Immature natural killer cell (primary cell): ENCODE measurements around the gene UBE2Q2. TPM values are rescaled to one million over a fixed set of nuclear protein-coding genes. Genes with fewer than 3 reads are reported as not detected.
A peak's percentile ranks its signal among the peaks of the same experiment; 100 is the strongest.
"Not testable (repeated sequence)": the region's sequence is repeated elsewhere in the genome, so short reads cannot be mapped to it uniquely, and the experiment has no call there.

Experiments
- DNase-seq, 3 donors: peaks; one replicate each; pipeline ENCODE4 v3.0.0; 2022; ENCODE audit warnings: mixed read lengths in 1 of 3
- H3K27ac Mint-ChIP-seq, 6 donors: one replicate each; pipeline ENCODE4 v1.8.0; 2020; ENCODE audit warnings: mixed read lengths in 6 of 6, mild to moderate bottlenecking in 5 of 6, inconsistent platforms in 4 of 6, moderate library complexity in 3 of 6
- H3K27me3 Mint-ChIP-seq, 3 donors: one replicate each; pipeline ENCODE4 v1.8.0; 2020 to 2021; ENCODE audit warnings: low read depth in 3 of 3, mild to moderate bottlenecking in 3 of 3, mixed read lengths in 3 of 3, moderate library complexity in 3 of 3, inconsistent platforms in 1 of 3
- H3K36me3 Mint-ChIP-seq, 3 donors: one replicate each; pipeline ENCODE4 v1.8.0; 2020; ENCODE audit warnings: mixed read lengths in 3 of 3, inconsistent platforms in 2 of 3, mild to moderate bottlenecking in 2 of 3
- H3K4me1 Mint-ChIP-seq, 2 donors: one replicate each; pipeline ENCODE4 v1.8.0; 2020; ENCODE audit warnings: inconsistent platforms in 2 of 2, mild to moderate bottlenecking in 2 of 2, mixed read lengths in 2 of 2, moderate library complexity in 1 of 2
- H3K4me3 Mint-ChIP-seq, 5 donors: one replicate each; pipeline ENCODE4 v1.8.0; 2020; ENCODE audit warnings: mild to moderate bottlenecking in 5 of 5, mixed read lengths in 5 of 5, inconsistent platforms in 3 of 5, moderate library complexity in 3 of 5
- H3K9me3 Mint-ChIP-seq, 6 donors: one replicate each; pipeline ENCODE4 v1.8.0; 2020; ENCODE audit warnings: mild to moderate bottlenecking in 6 of 6, mixed read lengths in 6 of 6, inconsistent platforms in 4 of 6, moderate library complexity in 3 of 6
- polyA plus RNA-seq, 3 donors: library from polyadenylated mRNA; unstranded; fragments of 300-500 nt; fragmentation: Illumina TruSeq; gene quantifications; one replicate each; pipeline ENCODE4 v1.2.3, GENCODE V29; 2021

UBE2Q2 gene
- polyA plus RNA-seq, 3 donors from 2014 or later: 38.9 to 55.7 (median 52.1) TPM

- no peaks in the 10 kb centered on the region for H3K9me3 Mint-ChIP-seq
- H3K4me3 Mint-ChIP-seq: no peak overlapping the region
- H3K4me1 Mint-ChIP-seq: peaks cover 18 to 75% of the 10 kb centered on the region in 2 donors
- H3K36me3 Mint-ChIP-seq: peaks cover 4 to 15% (median 9%) of the 10 kb centered on the region in 3 donors
- peaks cover 0 to 2% (median 2%) of the 10 kb centered on the region in 3 donors for H3K27me3 Mint-ChIP-seq
- no peak overlapping the region for H3K27ac Mint-ChIP-seq
- no peak for DNase-seq
Observed at GRCh38 chr15:75864213-75865059, 21.2 kb downstream of the UBE2Q2 start.

GRCh38 chr15:75866045-75866444 lies 22.8 kb downstream of the UBE2Q2 start:
- Mint-ChIP-seq H3K4me1 (peaks cover 15 to 65% of the 10 kb centered on the region in 2 donors), H3K27ac (peak overlapping the region in 2 of 6 donors; percentile 19 to 30), H3K36me3 (peaks cover 11 to 23% (median 16%) of the 10 kb centered on the region in 3 donors)
- H3K9me3 Mint-ChIP-seq, H3K27me3 Mint-ChIP-seq, DNase-seq, H3K4me3 Mint-ChIP-seq: not testable (repeated sequence)

GRCh38 chr15:75866916-75867315 lies 23.7 kb downstream of the UBE2Q2 start:
- Mint-ChIP-seq H3K36me3 (peaks cover 11 to 20% (median 16%) of the 10 kb centered on the region in 3 donors), H3K4me3 (peak overlapping the region in 1 of 5 donors; percentile 16), H3K9me3 (no peaks in the 10 kb centered on the region), H3K27ac (peak overlapping the region in 2 of 6 donors; percentile 2 to 8), H3K27me3 (peaks cover 0 to 2% (median 2%) of the 10 kb centered on the region in 3 donors), H3K4me1 (peaks cover 15 to 62% of the 10 kb centered on the region in 2 donors)
- DNase-seq: no peak

- Mint-ChIP-seq H3K27ac (peak overlapping the region in 1 of 6 donors; percentile 35), H3K4me1 (peaks cover 15 to 63% of the 10 kb centered on the region in 2 donors), H3K27me3 (peaks cover 0 to 3% (median 2%) of the 10 kb centered on the region in 3 donors), H3K36me3 (peaks cover 11 to 19% (median 16%) of the 10 kb centered on the region in 3 donors), H3K9me3 (no peaks in the 10 kb centered on the region), H3K4me3 (no peak overlapping the region)
- no peak for DNase-seq
Observed at GRCh38 chr15:75867449-75867848, 24.2 kb downstream of the UBE2Q2 start.

- peaks cover 15 to 64% of the 10 kb centered on the region in 2 donors for H3K4me1 Mint-ChIP-seq
Observed at GRCh38 chr15:75868019-75868418, 24.8 kb downstream of the UBE2Q2 start.

GRCh38 chr15:75869446-75869845 lies 26.2 kb downstream of the UBE2Q2 start:
- Mint-ChIP-seq H3K4me1 (peaks cover 26 to 68% of the 10 kb centered on the region in 2 donors), H3K27me3 (peaks cover 0 to 6% (median 2%) of the 10 kb centered on the region in 3 donors), H3K27ac (no peak overlapping the region), H3K36me3 (peaks cover 12 to 25% (median 19%) of the 10 kb centered on the region in 3 donors), H3K9me3 (no peaks in the 10 kb centered on the region), H3K4me3 (no peak overlapping the region)
- DNase-seq: no peak

More at GRCh38 chr15:75868019-75868418, 24.8 kb downstream of the UBE2Q2 start:
- no peak overlapping the region for H3K27ac Mint-ChIP-seq
- peaks cover 0 to 3% (median 2%) of the 10 kb centered on the region in 3 donors for H3K27me3 Mint-ChIP-seq
- no peak overlapping the region for H3K4me3 Mint-ChIP-seq
- no peaks in the 10 kb centered on the region for H3K9me3 Mint-ChIP-seq
- peaks cover 11 to 16% (median 16%) of the 10 kb centered on the region in 3 donors for H3K36me3 Mint-ChIP-seq
- no peak for DNase-seq

- H3K27me3 Mint-ChIP-seq, H3K9me3 Mint-ChIP-seq, DNase-seq, H3K4me3 Mint-ChIP-seq: not testable (repeated sequence)
- H3K36me3 Mint-ChIP-seq: peaks cover 12 to 32% (median 24%) of the 10 kb centered on the region in 3 donors
- H3K27ac Mint-ChIP-seq: peak overlapping the region in 1 of 6 donors; percentile 9
- peaks cover 22 to 57% of the 10 kb centered on the region in 2 donors for H3K4me1 Mint-ChIP-seq
Observed at GRCh38 chr15:75871589-75871988, 28.3 kb downstream of the UBE2Q2 start.

GRCh38 chr15:75872403-75872990 lies 29.2 kb downstream of the UBE2Q2 start:
- no peak overlapping the region for H3K4me3 Mint-ChIP-seq
- H3K36me3 Mint-ChIP-seq: peaks cover 11 to 34% (median 24%) of the 10 kb centered on the region in 3 donors
- H3K4me1 Mint-ChIP-seq: peaks cover 17 to 48% of the 10 kb centered on the region in 2 donors
- DNase-seq: no peak
- H3K27ac Mint-ChIP-seq: peak overlapping the region in 1 of 6 donors; percentile 1
- peaks cover 0 to 5% (median 0%) of the 10 kb centered on the region in 3 donors for H3K27me3 Mint-ChIP-seq
- no peaks in the 10 kb centered on the region for H3K9me3 Mint-ChIP-seq

- Mint-ChIP-seq H3K36me3 (peaks cover 0 to 38% (median 10%) of the 10 kb centered on the region in 3 donors), H3K27ac (peak overlapping the region in 2 of 6 donors; percentile 2 to 50), H3K4me1 (peaks cover 5 to 8% of the 10 kb centered on the region in 2 donors), H3K4me3 (no peak overlapping the region), H3K27me3 (peaks cover 0 to 2% (median 0%) of the 10 kb centered on the region in 3 donors), H3K9me3 (no peaks in the 10 kb centered on the region)
- DNase-seq: no peak
Observed at GRCh38 chr15:75884041-75884440, 40.8 kb downstream of the UBE2Q2 start.

GRCh38 chr15:75887178-75887577 lies 43.9 kb downstream of the UBE2Q2 start:
- Mint-ChIP-seq H3K4me1 (peaks cover 3 to 15% of the 10 kb centered on the region in 2 donors), H3K9me3 (no peaks in the 10 kb centered on the region), H3K36me3 (peaks cover 1 to 35% (median 11%) of the 10 kb centered on the region in 3 donors), H3K27ac (peak overlapping the region in 1 of 6 donors; percentile 22), H3K27me3 (peaks cover 0 to 2% (median 0%) of the 10 kb centered on the region in 3 donors), H3K4me3 (no peak overlapping the region)
- no peak for DNase-seq

GRCh38 chr15:75891895-75892294 lies 48.6 kb downstream of the UBE2Q2 start:
- Mint-ChIP-seq H3K4me1 (peaks cover 3 to 14% of the 10 kb centered on the region in 2 donors), H3K36me3 (peaks cover 4 to 36% (median 12%) of the 10 kb centered on the region in 3 donors), H3K9me3 (no peaks in the 10 kb centered on the region), H3K27me3 (peaks cover 0 to 5% (median 2%) of the 10 kb centered on the region in 3 donors), H3K27ac (no peak overlapping the region), H3K4me3 (no peak overlapping the region)
- DNase-seq: no peak

- Mint-ChIP-seq H3K27ac (peak overlapping the region in 2 of 6 donors; percentile 55 to 60), H3K36me3 (peaks cover 4 to 21% (median 10%) of the 10 kb centered on the region in 3 donors), H3K9me3 (no peaks in the 10 kb centered on the region), H3K4me1 (peaks cover 0 to 2% of the 10 kb centered on the region in 2 donors), H3K27me3 (peaks cover 0 to 5% (median 2%) of the 10 kb centered on the region in 3 donors), H3K4me3 (no peak overlapping the region)
- DNase-seq: no peak
Observed at GRCh38 chr15:75895731-75896130, 52.5 kb downstream of the UBE2Q2 start.

- peaks cover 3 to 11% (median 3%) of the 10 kb centered on the region in 3 donors for H3K36me3 Mint-ChIP-seq
- no peak for DNase-seq
- no peak overlapping the region for H3K27ac Mint-ChIP-seq
- H3K27me3 Mint-ChIP-seq: peaks cover 4 to 13% (median 7%) of the 10 kb centered on the region in 3 donors
- peaks cover 23 to 31% of the 10 kb centered on the region in 2 donors for H3K4me1 Mint-ChIP-seq
- peaks cover 0 to 1% (median 0%) of the 10 kb centered on the region in 6 donors for H3K9me3 Mint-ChIP-seq
- H3K4me3 Mint-ChIP-seq: no peak overlapping the region
Observed at GRCh38 chr15:75900577-75900976, 57.3 kb downstream of the UBE2Q2 start.
